ENCODE results near the gene LOXHD1. TPM values are rescaled to one million over a fixed set of nuclear protein-coding genes. Genes with fewer than 3 reads are reported as not detected.

Gene LOXHD1
- total and polyA plus RNA-seq, 2 of the 4 experiments (the other 2 are of a cell fraction) = not detected

DNA sequence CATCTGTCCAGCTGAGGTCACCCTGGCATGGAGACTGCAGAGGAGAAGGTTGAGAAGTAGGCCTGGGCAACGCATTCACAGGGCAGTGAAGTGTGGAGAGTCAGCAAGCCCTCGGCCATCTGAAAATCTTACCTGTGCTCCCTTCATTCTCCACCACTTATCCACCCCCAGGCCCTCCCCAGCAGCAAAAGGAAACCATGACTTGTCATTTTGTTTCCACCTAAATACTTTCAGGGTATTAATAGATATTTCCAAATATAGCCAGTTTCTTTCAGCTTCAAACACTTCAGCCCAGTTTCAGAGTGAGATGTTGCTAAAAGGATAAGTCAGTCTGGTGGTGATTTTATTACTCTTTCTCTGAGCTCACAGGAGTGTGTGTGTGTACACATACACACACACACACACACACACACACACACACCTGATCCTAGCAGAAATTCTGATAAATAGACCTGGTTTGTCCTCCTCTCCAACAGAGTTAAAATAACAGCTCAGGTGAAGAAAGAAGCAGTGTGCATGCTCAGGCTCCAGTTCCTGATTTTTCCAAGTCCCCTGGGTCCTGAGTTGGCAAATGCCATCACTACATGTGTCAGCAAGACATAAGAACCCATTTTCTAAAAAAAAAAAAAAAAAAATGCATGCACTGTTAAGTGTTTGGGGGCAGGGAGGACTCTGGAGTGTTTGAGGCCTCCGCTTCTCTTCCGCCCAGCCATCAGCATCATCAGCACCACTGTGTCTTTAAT lies 82.8 kb downstream of the LOXHD1 start:
- Histone ChIP-seq H3K56ac (ENCODE audit: extremely low read depth, insufficient read depth, low read length) (no peak overlapping the region), H3K14ac (replicated peaks; ENCODE audit: low read depth, low read length) (no peak overlapping the region), H3K79me1 (ENCODE audit: low read depth in 1 of 2, low read length in 2 of 2) (no peaks in the 10 kb centered on the region), H2BK120ac (ENCODE audit: low read depth, low read length) (no peak overlapping the region), H2BK15ac (ENCODE audit: low read depth, low read length) (no peak overlapping the region), H2AFZ (replicated peaks; ENCODE audit: low read length, poor library complexity) (no peak overlapping the region), H4K20me1 (ENCODE audit: insufficient read depth, low read length) (no peaks in the 10 kb centered on the region), H2BK5ac (ENCODE audit: low read depth, low read length, poor library complexity, severe bottlenecking) (no peak overlapping the region), H3K9ac (ENCODE audit: low read depth, low read length) (no peak overlapping the region), H3K36me3 (ENCODE audit: control insufficient read depth, insufficient read depth, low read length) (no peaks in the 10 kb centered on the region), H4K8ac (ENCODE audit: low read depth in 2 of 2, low read length in 2 of 2) (no peak overlapping the region), H2BK20ac (ENCODE audit: low read depth, low read length) (no peak overlapping the region), H2AK9ac (replicated peaks; ENCODE audit: low read depth, low read length, poor library complexity) (no peak overlapping the region), H4K5ac (ENCODE audit: low read depth, low read length) (no peak overlapping the region), H3K4me3 (ENCODE audit: insufficient read depth, low read depth, low read length) (no peak overlapping the region), H3K4me1 (ENCODE audit: control insufficient read depth, insufficient read depth, low read length) (no peaks in the 10 kb centered on the region), H4K91ac (ENCODE audit: insufficient read depth, low read depth, low read length) (no peak overlapping the region), H3K9me3 (ENCODE audit: control insufficient read depth, insufficient read depth, low read length) (no peaks in the 10 kb centered on the region), H2AK5ac (ENCODE audit: low read depth, low read length) (no peak overlapping the region), H3K18ac (ENCODE audit: low read depth, low read length) (no peak overlapping the region), H3K4ac (ENCODE audit: low read depth, low read length) (no peak overlapping the region), H3K23ac (ENCODE audit: low read depth, low read length) (no peak overlapping the region), H3K4me2 (ENCODE audit: low read depth, low read length) (no peak overlapping the region), H3K27me3 (ENCODE audit: control insufficient read depth, insufficient read depth, low read length) (no peaks in the 10 kb centered on the region), H3K9me1 (ENCODE audit: insufficient read depth, low read length) (no peaks in the 10 kb centered on the region), H3K27ac (ENCODE audit: insufficient read depth, low read length) (no peak overlapping the region)
- WGBS, 2 experiments (ENCODE audit: extremely low coverage in 2 of 2, insufficient read length in 1 of 2) = 20% methylated on average over 1 of the region's 4 CpGs; no CpG with 5 or more reads in 1 of the 2 experiments
- in situ Hi-C loops (cut with MboI; ENCODE audit: low sequenced_read_pairs) = no loop called here
- intact Hi-C loops (cut with micrococcal nuclease) = no loop called here
- ATAC-seq (ENCODE audit: low read depth) (no peak), DNase-seq (no peak)
- dilution Hi-C loops (cut with HindIII; ENCODE audit: low sequenced_read_pairs, unreplicated experiment) = no loop called here
- POLR2A ChIA-PET (ENCODE audit: unreplicated experiment) = no interaction called here
- no peak for TF ChIP-seq CEBPB (IDR thresholded peaks at IDR 0.05; ENCODE audit: low read depth, low read length)
- no peak for TF ChIP-seq NFE2L2 (IDR thresholded peaks at IDR 0.05; ENCODE audit: low read depth, low read length)
- no TSS peak for BruUV-seq (replicated peaks)
- CTCF ChIA-PET = no interaction called here
